Measurements from ENCODE around the gene TBC1D1.

Gene TBC1D1

GRCh38 chr4:37889849-37890800 lies 759 bp upstream of the TBC1D1 start:
- peaks cover 59% of the 10 kb centered on the region for H3K27me3 ChIP-seq (ENCODE audit: insufficient read depth, insufficient read length)
- H3K36me3 ChIP-seq (ENCODE audit: insufficient read depth, insufficient read length, low read length), result no peaks in the 10 kb centered on the region
- peak overlapping the region; percentile 56 for H3K9ac ChIP-seq (ENCODE audit: insufficient read length, low read depth)
- H3K4me3 ChIP-seq (ENCODE audit: insufficient read length, low read depth), result peak overlapping the region; percentile 40
- H3K4me1 ChIP-seq (ENCODE audit: insufficient read depth, insufficient read length), result no peaks in the 10 kb centered on the region
- no peak for DNase-seq (ENCODE audit: low read depth, low spot score)
- TF ChIP-seq ZNF274 (IDR thresholded peaks at IDR 0.05; ENCODE audit: low read depth, low read length) (no peak), SUZ12 (IDR thresholded peaks at IDR 0.05; ENCODE audit: extremely low read depth, insufficient read depth, insufficient read length) (no peak), YY1 (IDR thresholded peaks at IDR 0.05; ENCODE audit: insufficient read depth, insufficient read length) (no peak)
- no peaks in the 10 kb centered on the region for H3K9me3 ChIP-seq (ENCODE audit: insufficient read depth, low read length)

GRCh38 chr4:37891260-37892159 lies 626 bp downstream of the TBC1D1 start:
- TF ChIP-seq SUZ12 (IDR thresholded peaks at IDR 0.05; ENCODE audit: extremely low read depth, insufficient read depth, insufficient read length), result no peak
- TF ChIP-seq ZNF274 (IDR thresholded peaks at IDR 0.05; ENCODE audit: low read depth, low read length), result no peak
- Histone ChIP-seq H3K9ac (ENCODE audit: insufficient read length, low read depth) (no peak overlapping the region), H3K4me3 (ENCODE audit: insufficient read length, low read depth) (peak overlapping the region; percentile 40), H3K4me1 (ENCODE audit: insufficient read depth, insufficient read length) (no peaks in the 10 kb centered on the region), H3K27me3 (ENCODE audit: insufficient read depth, insufficient read length) (peaks cover 59% of the 10 kb centered on the region), H3K36me3 (ENCODE audit: insufficient read depth, insufficient read length, low read length) (no peaks in the 10 kb centered on the region), H3K9me3 (ENCODE audit: insufficient read depth, low read length) (no peaks in the 10 kb centered on the region)
- no peak for DNase-seq (ENCODE audit: low read depth, low spot score)

- no peak overlapping the region for H3K4me3 ChIP-seq (ENCODE audit: insufficient read length, low read depth)
- TF ChIP-seq YY1 (IDR thresholded peaks at IDR 0.05; ENCODE audit: insufficient read depth, insufficient read length) (no peak), ZNF274 (IDR thresholded peaks at IDR 0.05; ENCODE audit: low read depth, low read length) (no peak)
- no peaks in the 10 kb centered on the region for H3K9me3 ChIP-seq (ENCODE audit: insufficient read depth, low read length)
- peaks cover 57% of the 10 kb centered on the region for H3K27me3 ChIP-seq (ENCODE audit: insufficient read depth, insufficient read length)
- H3K36me3 ChIP-seq (ENCODE audit: insufficient read depth, insufficient read length, low read length), result no peaks in the 10 kb centered on the region
- no peak overlapping the region for H3K9ac ChIP-seq (ENCODE audit: insufficient read length, low read depth)
- no peaks in the 10 kb centered on the region for H3K4me1 ChIP-seq (ENCODE audit: insufficient read depth, insufficient read length)
- no peak for DNase-seq (ENCODE audit: low read depth, low spot score)
Measured at GRCh38 chr4:37892641-37893040, 1.8 kb downstream of the TBC1D1 start.

- DNase-seq (ENCODE audit: low read depth, low spot score), result no peak
- peaks cover 51% of the 10 kb centered on the region for H3K27me3 ChIP-seq (ENCODE audit: insufficient read depth, insufficient read length)
- no peaks in the 10 kb centered on the region for H3K4me1 ChIP-seq (ENCODE audit: insufficient read depth, insufficient read length)
- no peaks in the 10 kb centered on the region for H3K36me3 ChIP-seq (ENCODE audit: insufficient read depth, insufficient read length, low read length)
- no peak overlapping the region for H3K9ac ChIP-seq (ENCODE audit: insufficient read length, low read depth)
- no peaks in the 10 kb centered on the region for H3K9me3 ChIP-seq (ENCODE audit: insufficient read depth, low read length)
- TF ChIP-seq YY1 (IDR thresholded peaks at IDR 0.05; ENCODE audit: insufficient read depth, insufficient read length), result no peak
- no peak for TF ChIP-seq SUZ12 (IDR thresholded peaks at IDR 0.05; ENCODE audit: extremely low read depth, insufficient read depth, insufficient read length)
- no peak for TF ChIP-seq ZNF274 (IDR thresholded peaks at IDR 0.05; ENCODE audit: low read depth, low read length)
- H3K4me3 ChIP-seq (ENCODE audit: insufficient read length, low read depth), result no peak overlapping the region
Measured at GRCh38 chr4:37893164-37893563, 2.3 kb downstream of the TBC1D1 start.

- TF ChIP-seq ZNF274 (IDR thresholded peaks at IDR 0.05; ENCODE audit: low read depth, low read length), result no peak
- TF ChIP-seq SUZ12 (IDR thresholded peaks at IDR 0.05; ENCODE audit: extremely low read depth, insufficient read depth, insufficient read length), result no peak
- no peak for TF ChIP-seq YY1 (IDR thresholded peaks at IDR 0.05; ENCODE audit: insufficient read depth, insufficient read length)
- H3K27me3 ChIP-seq (ENCODE audit: insufficient read depth, insufficient read length), result peaks cover 30% of the 10 kb centered on the region
- H3K9ac ChIP-seq (ENCODE audit: insufficient read length, low read depth), result no peak overlapping the region
- H3K9me3 ChIP-seq (ENCODE audit: insufficient read depth, low read length), result no peaks in the 10 kb centered on the region
- no peak for DNase-seq (ENCODE audit: low read depth, low spot score)
- H3K4me1 ChIP-seq (ENCODE audit: insufficient read depth, insufficient read length), result no peaks in the 10 kb centered on the region
- no peaks in the 10 kb centered on the region for H3K36me3 ChIP-seq (ENCODE audit: insufficient read depth, insufficient read length, low read length)
- H3K4me3 ChIP-seq (ENCODE audit: insufficient read length, low read depth), result no peak overlapping the region
Measured at GRCh38 chr4:37895271-37895670, 4.4 kb downstream of the TBC1D1 start.

GRCh38 chr4:37896206-37896860 lies 5.4 kb downstream of the TBC1D1 start:
- Histone ChIP-seq H3K9ac (ENCODE audit: insufficient read length, low read depth) (no peak overlapping the region), H3K36me3 (ENCODE audit: insufficient read depth, insufficient read length, low read length) (no peaks in the 10 kb centered on the region), H3K4me1 (ENCODE audit: insufficient read depth, insufficient read length) (no peaks in the 10 kb centered on the region), H3K27me3 (ENCODE audit: insufficient read depth, insufficient read length) (peaks cover 20% of the 10 kb centered on the region), H3K9me3 (ENCODE audit: insufficient read depth, low read length) (no peaks in the 10 kb centered on the region), H3K4me3 (ENCODE audit: insufficient read length, low read depth) (no peak overlapping the region)
- TF ChIP-seq SUZ12 (IDR thresholded peaks at IDR 0.05; ENCODE audit: extremely low read depth, insufficient read depth, insufficient read length) (no peak), YY1 (IDR thresholded peaks at IDR 0.05; ENCODE audit: insufficient read depth, insufficient read length) (no peak), ZNF274 (IDR thresholded peaks at IDR 0.05; ENCODE audit: low read depth, low read length) (no peak)
- no peak for DNase-seq (ENCODE audit: low read depth, low spot score)
